Inflammatory macrophage treated with lipopolysaccharide for 4 hours (primary cell): Measurements from ENCODE around the gene ELAVL1.
A peak's percentile ranks its signal among the peaks of the same experiment; 100 is the strongest.

ENCODE experiments used
- DNase-seq: peaks from one replicate; pipeline ENCODE4 v3.0.0-alpha.2; 2020

ELAVL1 gene

DNA sequence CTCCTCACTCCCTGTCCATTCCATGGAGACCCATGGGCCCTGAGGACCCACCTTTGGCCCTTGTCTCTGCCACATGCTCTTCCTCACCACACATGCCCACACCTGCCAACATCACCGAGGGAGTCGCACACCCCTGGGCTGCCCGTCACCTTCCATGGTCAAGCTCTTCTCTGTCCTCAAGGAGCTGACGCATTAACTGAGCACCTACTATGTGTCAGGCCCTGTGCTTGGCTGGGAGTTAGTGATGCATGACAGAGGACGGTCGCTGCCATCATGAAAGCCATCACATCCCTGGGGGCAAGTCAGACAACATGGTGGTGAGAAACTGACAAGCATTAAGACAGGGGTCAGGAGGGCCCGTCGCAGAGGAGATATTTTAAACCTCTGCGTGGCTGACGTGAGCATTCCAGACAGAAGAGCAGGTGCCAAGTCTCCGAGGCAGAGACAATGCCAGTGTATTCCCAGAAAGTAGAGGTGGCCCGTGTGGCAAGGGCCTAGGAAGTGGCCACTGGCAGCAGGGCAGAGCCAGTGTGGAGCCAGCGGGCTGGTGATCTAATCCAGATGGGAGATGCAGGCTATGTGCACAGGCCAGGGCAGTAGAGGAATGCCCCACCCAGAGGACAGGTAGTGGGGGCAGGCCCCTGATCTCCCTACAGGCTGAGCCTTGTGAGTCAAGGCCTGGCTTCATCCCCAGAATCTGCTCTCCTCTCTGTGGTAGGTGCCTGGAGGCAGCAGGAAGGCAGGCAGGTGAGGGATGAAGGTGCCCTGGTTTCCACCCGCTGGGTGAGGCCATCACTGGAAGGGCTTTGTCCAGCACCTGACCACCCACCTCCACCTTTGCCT lies 21.2 kb downstream of the ELAVL1 start:
- no peak for DNase-seq

DNA sequence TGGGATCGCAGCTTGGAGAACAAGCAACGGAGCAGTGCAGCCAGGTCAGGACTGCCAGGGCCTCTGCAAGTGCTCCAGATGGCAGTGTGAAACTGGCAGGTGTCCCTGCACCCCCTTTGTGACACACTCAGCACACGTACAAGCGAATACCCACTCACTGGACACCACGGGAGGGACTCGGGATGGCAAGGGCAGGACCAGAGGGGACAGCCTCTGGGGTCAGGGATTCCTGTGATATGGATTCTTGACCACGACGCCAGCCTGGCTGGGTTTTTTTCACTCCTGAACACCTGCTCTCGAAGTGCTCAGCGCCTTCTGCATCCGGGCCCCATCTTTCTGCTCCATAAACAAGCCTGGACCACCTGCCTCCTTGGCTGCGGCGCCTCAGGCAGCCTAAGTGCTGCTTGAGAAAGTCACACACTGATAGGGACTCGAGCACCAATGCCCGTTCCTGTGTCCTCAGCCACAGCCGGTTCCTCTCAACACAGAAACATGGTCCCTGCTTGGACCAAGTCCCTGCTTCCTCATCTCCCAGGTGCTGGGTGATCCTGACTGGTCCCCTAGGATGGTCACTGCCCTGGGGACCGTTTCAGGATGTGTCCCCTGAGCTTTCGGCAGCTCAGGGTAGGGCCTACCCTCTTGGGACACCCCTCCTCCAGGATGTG lies 22.0 kb downstream of the ELAVL1 start:
- DNase-seq, result no peak

DNA sequence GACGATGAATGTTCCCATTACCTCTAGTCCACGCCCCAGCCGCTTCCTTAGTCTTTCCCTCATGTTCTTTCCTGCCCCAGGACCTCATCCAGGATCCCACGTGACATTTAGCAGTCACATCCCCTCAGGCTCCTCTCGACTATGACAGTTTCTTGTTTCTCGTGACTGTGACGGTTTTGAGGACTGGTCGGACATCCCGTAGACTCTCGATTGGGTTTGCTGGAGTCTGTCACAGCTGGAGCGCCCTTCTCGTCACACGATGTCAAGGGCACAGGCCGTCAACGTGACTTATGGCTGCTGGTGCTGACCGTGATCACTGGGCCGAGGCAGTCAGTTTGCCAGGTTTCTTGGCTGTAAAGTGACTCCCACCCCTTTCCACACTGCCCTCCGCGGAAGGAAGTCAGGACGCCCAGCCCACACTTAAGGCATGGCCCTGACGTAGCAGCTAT lies 22.8 kb downstream of the ELAVL1 start:
- DNase-seq, result no peak

DNA sequence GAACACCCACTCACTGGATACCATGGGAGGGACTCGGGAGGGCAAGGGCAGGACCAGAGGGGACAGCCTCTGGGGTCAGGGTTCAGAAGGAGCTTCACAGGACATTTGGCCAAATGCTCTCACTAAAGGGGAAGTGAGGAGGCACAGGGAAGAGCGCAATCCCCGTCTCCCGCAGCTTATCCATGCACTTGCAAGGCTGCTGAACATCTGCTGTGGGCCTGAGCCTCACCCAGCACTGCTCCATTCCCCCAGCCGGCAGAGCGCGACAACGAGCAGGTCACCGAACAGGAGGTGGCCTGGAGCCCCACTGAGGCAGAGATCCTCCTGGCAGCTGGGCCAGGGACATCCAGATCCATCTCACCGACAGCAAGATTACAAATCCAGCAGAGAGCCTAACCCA lies 23.3 kb downstream of the ELAVL1 start:
- no peak for DNase-seq

DNA sequence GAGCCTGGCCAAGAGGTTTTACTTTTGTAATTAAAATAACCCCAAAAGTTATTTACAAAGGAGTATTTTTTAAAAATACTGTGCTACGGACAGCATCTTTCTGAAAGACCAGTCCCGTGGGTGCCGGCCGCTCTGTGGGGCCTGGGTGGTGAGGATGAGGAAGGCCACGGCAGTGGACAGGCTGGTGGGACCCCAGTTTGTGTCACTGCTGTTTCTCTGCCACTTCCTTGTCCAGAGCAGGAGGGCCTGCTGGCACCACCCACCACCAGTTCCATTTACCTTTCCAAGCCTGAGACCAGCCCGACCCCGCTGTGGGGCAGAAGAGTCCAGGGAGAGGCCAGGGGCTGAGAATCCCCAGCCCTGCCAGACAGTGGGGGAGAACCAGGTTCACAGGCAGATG lies 23.8 kb downstream of the ELAVL1 start:
- no peak for DNase-seq

DNA sequence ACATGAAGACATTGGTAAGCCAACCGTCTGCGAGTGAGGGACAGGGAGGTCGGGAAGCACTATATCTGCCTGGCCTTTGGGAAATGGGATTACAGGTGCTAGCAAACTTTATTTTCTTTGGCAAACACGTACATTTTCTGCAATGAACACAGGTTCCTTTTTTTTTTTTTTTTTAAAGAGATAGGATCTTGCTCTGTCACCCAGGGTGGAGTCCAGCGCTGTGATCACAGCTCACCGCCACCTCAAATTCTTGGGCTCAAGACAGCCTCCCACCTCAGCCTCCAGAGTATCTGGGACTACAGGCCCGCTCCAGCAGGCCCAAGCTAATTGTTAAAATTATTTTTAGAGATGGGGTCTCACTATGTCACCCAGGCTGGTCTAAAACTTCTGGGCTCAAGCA lies 24.2 kb downstream of the ELAVL1 start:
- no peak for DNase-seq

DNA sequence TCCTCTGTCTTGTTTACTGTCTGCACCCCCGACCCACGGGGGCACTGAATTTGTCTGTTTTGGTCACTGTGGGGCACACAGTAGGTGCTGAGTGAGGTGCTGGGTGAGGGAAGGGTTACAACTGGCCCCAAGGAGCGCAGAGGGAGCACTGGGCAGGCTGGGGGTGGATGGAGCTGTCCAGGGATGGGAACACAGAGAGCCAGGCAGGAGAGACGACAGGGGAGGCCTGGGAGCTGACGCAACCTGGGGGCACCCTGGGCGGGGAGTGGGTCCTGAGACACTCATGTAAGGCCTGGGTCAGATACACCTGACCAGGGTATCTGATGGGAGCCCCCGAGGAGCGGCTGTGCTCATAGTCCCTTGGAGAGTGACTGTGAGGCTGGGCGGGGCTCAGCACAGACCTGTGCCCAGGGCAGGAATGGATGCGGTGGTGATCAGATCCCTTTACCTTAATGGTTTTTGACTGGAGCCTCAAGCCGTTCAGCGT lies 24.8 kb downstream of the ELAVL1 start:
- DNase-seq, result no peak

DNA sequence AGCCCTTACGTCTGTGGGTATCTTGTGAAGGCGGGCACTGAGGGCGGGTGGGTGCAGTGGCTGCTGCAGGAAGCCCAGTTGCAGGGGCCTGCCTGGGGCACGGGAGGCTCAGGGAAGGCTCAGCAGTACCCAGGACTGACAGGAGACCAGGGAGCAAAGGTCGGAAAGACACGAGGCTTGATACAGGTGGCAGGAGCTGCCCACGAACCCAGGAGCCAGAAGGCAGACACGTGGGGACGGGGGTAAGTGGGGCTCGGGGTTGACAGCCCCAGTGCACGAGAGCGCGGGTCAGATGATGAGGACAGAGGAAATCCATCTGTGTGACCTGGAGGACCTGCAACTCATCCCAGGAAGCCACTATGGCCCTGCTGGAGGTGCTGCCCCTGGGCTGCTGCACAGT lies 25.3 kb downstream of the ELAVL1 start:
- no peak for DNase-seq

DNA sequence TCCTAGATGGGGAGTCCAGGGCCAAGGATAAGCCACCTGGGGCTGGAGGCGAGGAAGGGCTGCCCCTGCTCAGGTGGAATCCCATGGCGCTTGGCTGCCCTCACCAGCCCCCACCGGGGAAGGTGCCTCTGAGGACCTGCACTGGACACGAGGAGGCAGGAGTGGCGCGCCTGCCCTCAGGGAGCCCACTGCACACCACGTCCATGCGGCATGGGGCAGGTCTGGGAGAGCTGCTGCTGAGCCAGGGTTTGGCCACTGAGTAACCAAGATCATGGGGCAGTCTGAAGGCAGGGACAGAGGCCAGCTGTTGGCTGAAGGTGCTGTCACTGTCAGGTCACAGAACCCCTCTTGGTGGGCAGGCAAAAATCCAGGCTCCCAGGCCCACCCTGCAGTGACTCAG lies 25.9 kb downstream of the ELAVL1 start:
- DNase-seq, result no peak

DNA sequence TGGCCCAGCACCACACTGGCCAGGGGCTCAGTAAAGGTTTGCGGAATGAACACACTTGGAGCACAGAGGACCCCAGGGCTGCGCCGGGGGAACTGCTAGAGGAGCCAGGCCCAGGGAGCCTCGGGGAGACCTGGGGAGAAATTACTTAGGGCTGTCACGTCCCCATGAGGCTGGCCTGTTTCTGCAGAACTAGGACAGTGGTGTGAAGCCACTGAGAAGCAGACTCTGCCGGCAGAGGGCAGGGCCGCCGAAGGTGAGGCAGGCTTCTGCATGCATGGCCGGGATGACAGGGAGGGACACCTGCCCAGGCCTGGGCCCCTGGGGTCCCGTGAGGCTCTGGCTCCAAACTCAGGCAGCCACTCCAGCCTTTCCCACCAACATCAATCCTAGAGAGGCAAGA lies 26.4 kb downstream of the ELAVL1 start:
- no peak for DNase-seq

DNA sequence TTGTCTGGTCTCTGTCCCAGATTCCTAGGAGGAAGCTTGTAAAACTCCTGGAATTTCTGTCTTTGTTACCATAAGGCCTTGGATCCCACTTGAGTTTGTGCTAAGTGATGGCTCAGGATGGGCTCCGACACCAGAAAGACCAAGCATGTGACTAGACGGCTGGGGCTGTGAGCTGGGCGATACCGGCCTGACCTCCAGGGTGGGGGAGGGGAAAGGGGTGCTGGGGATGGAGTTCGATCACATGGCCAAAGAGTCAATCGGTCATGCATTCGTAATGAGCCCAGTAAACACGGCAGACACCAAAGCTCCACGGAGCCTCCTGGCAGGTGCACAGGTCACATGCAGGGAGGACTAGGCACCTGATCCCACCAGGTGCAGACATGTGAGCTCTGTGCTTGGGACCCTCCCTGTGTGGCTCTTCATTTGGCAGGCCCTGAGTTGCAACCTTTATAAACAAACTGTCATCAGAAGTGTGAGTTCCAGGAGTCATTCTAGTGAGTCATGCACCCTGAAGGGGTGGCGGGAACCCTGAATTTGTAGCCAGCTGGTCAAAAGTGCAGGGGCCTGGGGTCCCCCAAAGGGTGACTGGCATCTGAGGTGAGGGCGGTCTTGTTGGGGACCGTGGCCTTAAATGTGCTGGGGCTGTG lies 27.1 kb downstream of the ELAVL1 start:
- DNase-seq, result no peak

DNA sequence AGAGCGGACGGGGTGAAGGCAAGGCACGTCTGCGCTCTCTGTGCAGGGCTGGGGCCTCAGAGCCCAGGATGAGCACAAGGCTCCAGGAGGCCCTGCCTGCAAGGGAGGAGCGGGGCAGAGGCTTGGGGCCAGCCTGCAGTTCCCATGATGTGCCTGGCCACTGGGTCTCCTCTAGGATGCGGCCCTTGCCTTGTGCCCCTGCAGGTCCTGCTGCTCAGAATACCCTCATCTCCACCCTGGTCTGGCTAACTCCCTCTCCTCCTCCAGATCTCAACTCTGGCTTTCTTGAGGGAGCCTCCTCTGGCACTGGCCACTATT lies 27.8 kb downstream of the ELAVL1 start:
- DNase-seq, result no peak

DNA sequence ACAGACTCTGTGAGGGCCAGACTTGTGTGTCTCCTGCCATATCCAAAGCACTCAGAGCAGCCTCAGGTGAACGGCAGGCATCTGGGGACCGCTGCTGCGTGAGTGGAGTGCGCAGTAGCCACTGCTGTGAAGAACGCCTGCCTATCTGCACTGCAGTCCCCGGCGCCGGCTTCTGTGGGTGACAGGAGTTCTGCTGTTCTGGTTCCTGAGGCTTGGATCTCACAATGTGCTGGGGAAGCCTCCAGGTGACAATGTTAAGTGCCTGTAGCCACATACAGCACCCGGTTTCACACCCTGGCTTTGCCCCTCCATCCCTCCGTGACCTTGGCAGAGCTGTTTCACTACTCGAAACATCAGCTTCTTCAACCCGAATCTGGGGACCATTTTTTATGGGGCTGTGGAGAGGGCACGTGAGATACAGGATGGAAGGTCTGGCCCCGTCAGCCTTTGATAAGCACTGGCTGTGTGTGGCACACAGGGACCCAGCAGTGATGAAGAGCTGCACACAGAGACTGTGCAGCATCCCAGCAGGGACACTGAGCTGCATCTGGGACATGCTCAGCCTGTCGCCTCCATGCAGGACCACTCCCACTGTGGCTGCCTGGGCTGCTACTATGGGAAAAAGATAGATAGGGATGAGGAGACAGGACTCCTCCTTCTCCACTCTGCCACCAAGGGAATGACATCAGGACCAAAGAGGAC lies 28.3 kb downstream of the ELAVL1 start:
- no peak for DNase-seq

DNA sequence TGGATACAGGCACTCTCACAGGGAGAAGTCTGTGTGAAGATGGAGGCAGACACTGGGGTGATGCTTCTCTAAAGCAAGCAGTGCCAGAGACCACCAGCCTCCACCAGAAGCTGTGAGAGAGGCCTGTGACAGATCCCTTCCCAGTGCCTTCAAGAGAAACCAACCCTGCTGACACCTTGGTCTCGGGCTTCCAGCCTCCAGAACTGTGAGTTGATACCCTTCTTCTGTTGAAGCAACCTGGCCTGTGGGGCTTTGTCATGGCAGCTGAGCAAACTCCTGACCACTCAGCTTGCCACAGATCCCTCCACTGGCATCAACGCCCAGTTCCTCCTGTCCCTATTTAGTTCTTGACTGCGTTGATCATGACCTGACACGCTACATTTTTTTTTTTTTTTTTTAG lies 29.0 kb downstream of the ELAVL1 start:
- no peak for DNase-seq

DNA sequence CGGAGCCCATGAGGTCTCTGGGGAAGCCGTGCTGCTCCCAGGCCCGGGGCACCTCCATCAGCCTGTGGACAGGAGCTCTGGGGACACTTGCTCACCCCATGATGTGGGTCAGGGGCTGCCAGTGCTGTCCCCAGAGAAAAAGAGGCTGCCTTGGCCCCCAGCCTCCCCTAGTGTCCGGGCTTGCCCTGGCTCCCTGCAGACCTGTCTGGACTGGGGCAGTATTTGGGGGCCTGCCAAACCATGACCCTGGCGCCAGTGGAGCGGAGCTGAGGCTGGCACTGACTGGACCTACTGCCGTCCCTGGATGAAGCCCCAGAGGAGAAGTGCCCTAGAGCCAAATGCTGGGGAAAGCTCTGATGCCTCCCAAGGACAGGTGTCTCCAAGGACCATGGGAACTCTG lies 30.4 kb downstream of the ELAVL1 start:
- no peak for DNase-seq

DNA sequence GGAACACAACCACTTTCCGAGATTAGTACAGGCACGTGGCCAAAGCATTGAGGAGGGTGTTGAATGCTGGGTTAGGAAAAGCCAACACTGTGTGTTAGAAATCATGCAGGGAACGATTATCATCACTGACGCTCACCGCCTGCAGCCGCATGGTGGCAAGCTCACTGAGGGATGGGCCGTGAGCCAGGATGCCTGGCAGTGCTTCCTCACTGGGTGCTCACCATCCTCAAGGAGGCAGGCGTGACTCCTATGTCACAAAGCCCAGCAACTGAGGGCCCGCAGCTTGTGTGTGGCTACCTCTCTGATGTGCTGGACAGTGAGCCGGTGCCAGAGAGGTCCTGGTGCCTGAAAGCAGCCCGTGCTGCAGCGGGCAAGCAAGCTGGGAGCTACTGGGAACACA lies 31.6 kb downstream of the ELAVL1 start:
- no peak for DNase-seq

DNA sequence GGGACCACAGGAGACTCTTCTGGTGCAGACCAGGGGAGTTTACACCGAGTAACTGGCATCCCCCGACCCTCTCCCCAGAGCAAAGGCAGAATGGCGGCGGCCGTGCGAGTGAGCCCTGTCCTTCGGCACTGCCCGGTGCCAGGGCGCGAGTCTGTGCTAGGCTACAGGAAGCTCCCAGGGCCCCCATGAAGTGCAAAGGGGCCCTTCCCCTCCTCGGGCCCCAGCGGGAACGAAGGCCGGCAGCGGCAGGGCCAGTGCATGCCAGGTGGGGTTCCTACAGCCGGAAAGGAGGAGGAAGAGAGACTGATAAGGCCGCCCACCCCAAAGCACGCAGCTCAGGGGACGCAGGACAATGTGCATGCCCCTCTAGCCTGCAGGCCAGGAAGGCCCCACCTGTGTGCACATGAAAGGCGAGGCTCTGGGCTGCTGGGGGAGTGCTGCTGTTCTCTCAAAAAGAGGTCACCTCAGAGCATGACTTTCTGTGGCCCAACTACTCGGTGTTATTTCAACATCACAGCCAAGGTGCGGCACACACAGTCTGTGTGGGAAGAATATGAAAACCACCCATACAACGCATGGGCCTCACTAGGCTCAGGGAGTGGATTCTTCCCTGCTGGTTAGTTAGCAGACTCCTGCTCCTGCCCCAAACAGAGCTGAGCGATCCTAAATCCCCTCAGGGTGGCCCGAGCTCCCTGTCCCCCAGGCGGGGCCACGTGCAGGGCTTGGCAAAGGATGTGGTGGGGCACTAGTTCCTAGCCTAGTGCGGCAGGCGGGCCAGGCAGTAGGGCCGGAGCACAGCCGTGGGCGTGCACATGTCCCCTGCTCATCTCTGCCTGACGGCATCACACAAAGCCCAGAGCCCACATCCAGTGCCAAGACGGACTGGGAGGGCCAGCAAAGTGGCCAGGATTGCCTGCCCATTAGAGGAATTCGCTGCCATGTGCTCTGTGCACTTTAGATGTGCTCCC lies 33.6 kb downstream of the ELAVL1 start:
- no peak for DNase-seq

DNA sequence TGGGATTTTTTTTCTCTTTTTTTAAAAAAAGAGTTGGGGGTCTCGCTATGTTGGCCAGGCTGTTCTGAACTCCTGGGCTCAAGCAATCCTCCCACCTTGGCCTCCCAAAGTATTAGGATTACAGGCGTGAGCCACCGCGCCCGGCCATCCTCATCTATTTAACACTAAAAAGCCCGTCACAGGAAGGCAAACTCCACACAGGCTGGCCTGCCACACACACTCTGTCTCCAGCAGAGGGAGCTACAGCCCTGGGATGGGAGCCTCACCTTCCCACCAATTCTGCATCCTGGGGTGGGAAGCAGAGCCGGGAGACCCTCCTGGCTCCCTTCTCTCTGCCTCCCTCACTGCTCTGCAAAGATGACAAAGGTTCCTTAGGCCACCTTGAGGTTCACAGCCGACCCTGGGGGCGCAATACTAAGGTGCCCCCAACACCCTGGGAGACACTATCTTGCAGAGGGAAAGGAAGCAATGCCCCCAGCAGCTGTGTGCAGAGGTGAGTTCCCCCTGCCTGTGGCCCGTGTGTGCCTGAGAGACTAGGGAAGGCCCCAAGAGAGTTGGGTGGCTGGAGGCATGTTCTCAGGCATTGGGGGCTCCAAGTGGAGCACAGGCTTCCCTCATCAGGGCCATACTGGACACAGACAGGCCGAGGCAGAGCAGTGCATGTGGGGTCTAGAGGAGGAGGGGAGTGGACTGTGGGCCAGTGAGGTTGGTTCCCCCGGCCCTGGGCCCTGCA lies 34.6 kb downstream of the ELAVL1 start:
- DNase-seq, result peak; percentile 12

DNA sequence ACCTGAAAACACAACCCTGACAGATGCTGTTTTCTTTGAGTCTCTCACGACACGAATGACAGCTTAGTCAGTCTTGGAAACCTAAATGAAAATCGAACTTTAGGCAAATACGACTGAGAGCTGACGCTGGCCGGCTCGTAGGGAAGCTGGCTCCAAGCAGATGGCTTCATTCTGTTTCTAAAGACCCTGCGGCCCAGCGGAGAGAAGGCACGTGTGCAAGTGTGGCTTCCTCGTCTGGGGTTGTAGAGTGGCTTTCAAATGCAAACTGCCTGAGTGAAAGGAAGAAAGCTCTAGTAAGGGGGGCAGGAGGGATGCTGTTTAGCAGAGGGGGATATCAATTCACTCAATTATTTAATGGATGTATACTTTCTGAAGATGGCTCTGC lies 35.9 kb downstream of the ELAVL1 start:
- no peak for DNase-seq

DNA sequence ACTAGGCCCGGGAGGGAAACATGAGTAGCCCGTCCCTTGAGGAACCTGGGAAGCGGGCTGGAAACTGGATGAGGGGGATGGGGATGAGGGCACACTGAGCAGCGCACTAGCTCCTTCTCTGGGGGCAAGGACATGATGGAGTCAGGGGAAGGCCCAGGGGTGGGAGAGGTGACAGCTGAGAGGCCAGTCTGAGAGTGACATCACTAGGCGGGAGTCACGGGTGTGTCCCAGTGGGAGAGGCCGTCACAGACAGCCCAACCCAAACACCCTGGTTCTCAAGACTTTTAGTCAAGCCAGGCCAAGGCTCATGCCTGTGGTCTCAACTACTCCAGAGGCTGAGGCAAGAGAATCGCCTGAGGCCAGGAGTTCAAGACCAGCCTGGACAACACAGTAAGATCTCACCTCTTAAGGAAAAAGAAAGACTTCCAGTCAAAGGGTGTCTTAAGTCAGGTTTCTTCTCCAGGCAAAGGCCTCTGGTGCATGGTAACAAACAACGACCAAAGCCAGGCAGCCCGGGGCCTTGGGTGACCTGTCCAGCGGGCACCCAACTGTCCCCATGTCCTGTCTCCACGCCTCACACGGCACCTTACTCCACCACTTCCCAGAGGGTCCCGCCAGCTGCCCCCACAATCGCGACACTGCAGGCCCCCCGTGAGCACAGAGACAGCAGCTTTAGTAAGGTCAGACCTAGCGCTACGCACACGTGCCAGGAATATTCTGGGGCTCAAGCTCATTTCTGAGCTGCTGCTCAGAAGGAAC lies 36.5 kb downstream of the ELAVL1 start:
- DNase-seq, result no peak
